CD4-positive, alpha-beta T cell treated with Interleukin-10 for 1 hour (primary cell): ENCODE data around the gene SLC2A3.
"Not testable (repeated sequence)": the region's sequence is repeated elsewhere in the genome, so short reads cannot be mapped to it uniquely, and the experiment has no call there.

Experiments used
- DNase-seq: peaks from one replicate; pipeline ENCODE4 v3.0.0-alpha.2; 2020

The SLC2A3 gene

GRCh38 chr12:7950230-7950943 lies 14.4 kb upstream of the SLC2A3 start:
- DNase-seq, result not testable (repeated sequence)

DNA sequence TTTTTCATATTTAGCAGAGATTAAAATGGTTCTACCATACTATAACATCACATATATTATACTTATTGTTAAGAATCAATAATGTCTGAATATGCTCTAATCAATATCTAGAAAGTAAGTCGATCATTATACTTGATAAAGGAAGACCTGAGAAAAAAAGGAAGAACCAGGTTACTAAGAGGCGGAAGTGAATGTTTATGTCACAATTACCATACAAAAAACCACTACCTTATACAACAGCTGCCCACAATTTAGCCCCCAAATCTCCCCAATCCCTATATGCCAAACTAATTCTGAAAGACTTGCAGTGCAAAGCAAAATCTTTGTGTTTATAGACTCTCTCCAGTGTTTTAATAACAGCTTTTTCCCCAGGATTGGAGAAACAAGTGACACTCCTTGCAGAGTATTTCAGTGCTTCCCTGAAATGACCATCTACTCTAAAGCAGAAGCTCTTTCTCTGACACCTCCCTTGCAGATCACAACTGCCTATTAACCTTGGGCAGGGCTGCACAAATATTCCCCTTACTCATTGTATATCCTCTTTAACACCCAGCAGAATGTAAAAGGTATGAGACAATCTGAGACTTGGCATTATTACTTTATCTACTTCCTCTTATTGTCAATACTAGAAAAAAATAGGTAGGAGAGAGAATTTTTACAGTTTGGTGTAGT lies 12.7 kb upstream of the SLC2A3 start:
- DNase-seq, result no peak

GRCh38 chr12:7947011-7947410 lies 11.0 kb upstream of the SLC2A3 start:
- DNase-seq, result no peak

DNA sequence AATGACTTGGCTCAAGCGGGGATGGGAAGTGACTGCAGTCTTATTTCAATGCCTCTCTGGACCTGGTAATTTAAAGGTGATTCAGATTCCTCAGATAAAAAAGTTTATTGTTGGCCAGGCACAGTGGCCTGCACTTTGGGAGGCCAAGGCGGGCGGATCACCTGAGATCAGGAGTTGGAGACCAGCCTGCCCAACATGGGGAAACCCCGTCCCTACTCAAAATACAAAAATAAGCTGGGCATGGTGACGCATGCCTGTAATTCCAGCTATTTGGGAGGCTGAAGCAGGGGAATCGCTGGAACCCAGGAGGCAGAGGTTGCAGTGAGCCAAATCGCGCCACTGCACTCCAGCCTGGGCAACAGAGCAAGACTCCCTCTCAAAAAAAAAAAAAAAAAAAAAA lies 8.8 kb upstream of the SLC2A3 start:
- not testable (repeated sequence) for DNase-seq

- no peak for DNase-seq
These were observed 4.9 kb upstream of the SLC2A3 start for GRCh38 chr12:7940906-7941305.

DNA sequence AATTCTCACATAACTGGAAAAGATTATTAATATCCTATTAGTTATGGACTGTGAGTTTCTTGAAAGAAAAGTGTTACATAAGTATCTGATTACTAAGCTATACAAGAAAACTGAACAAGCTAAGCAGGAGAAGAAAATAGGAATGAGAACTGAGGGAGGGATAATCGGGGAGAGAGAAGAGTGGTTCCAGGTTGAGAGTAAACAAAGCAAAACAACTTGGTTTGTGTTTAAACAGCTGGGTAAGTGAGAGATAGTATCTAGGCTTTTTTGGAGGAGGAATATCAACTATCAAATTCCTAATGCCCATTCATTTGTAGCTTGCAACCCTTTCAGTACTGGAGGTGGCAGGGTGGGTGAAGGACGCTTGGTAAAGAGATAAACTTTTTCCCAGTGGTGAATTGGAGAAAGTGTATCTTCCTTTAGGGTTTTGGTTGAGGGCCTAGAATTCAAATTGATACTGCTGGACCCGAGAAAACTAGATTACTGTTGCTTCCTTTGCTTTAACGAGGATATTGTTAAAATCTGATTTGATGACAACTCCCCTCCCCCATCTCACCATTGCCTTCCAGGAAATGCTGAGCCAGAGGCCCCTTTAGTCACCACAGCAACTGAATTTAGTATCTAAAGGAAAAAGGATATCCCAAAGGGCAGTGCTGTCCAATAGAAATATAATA lies 2.0 kb upstream of the SLC2A3 start:
- peak; percentile 16 for DNase-seq

- peak; percentile 32 for DNase-seq
These were observed 996 bp downstream of the SLC2A3 start for GRCh38 chr12:7934889-7935492.

DNA sequence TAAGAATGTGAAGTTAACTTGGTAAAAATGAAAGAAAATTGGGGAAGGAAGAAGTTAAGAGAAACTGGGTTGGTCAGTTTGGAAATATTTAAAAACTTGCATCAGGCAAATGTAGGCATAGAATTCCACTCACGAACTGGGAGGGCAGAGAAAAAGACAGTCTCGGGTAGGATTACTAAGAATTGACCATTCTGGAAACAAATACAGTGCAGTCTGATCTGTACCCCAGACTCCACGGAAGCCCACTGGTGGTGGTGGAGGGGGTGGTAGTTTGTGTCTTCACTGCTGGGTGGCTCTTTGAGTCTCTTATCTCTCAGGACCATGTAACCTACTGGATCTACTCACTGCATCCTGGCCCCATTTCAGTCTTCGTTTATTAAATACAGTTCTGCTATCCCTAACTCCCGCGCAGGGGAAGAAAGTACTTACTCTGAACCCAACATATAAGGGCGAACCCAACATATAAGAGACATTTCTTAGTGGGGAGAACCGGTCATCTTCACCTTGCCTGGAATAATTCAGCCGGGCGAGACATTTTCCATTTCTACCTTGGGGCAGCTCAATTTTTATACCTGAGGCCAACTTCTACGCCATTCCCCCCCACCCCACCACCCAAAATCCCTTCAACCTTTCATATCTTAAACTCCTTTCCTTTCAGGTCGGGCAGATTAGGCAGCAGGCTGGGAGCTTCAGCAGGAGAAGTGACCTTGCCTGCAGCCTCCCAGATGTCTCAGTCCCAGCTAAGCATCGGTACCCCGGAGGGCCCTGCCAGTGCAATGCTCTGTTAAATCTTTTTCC lies 1.7 kb downstream of the SLC2A3 start:
- peak; percentile 37 for DNase-seq

DNA sequence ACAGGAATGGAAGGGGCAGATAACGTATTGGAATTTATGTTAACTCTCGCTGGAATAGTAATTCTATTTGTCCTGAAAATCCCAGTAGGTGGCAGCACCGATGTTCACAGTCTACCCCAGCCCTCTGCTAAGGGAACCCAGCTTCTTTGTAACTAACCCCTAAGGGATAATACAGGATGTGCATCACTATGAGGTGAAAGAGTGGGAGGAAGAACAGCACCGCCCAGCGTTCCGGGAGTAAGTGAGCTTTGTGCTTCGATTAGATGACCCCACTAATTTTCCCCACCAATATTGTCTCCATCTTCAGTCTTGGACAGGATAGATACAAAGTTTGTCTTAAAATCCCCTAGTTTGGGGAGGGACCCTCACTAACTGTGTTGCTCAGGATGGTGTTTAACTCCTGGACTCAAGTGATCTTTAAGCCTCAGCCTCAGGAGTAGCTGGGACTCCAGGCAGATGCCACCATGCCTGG lies 2.7 kb downstream of the SLC2A3 start:
- DNase-seq, result peak; percentile 86

GRCh38 chr12:7932599-7933240 lies 3.3 kb downstream of the SLC2A3 start:
- DNase-seq, result peak; percentile 9

- no peak for DNase-seq
These were observed 6.7 kb downstream of the SLC2A3 start for GRCh38 chr12:7929083-7929792.

- no peak for DNase-seq
These were observed 8.5 kb downstream of the SLC2A3 start for GRCh38 chr12:7927470-7927869.

GRCh38 chr12:7926068-7926666 lies 9.8 kb downstream of the SLC2A3 start:
- not testable (repeated sequence) for DNase-seq

DNA sequence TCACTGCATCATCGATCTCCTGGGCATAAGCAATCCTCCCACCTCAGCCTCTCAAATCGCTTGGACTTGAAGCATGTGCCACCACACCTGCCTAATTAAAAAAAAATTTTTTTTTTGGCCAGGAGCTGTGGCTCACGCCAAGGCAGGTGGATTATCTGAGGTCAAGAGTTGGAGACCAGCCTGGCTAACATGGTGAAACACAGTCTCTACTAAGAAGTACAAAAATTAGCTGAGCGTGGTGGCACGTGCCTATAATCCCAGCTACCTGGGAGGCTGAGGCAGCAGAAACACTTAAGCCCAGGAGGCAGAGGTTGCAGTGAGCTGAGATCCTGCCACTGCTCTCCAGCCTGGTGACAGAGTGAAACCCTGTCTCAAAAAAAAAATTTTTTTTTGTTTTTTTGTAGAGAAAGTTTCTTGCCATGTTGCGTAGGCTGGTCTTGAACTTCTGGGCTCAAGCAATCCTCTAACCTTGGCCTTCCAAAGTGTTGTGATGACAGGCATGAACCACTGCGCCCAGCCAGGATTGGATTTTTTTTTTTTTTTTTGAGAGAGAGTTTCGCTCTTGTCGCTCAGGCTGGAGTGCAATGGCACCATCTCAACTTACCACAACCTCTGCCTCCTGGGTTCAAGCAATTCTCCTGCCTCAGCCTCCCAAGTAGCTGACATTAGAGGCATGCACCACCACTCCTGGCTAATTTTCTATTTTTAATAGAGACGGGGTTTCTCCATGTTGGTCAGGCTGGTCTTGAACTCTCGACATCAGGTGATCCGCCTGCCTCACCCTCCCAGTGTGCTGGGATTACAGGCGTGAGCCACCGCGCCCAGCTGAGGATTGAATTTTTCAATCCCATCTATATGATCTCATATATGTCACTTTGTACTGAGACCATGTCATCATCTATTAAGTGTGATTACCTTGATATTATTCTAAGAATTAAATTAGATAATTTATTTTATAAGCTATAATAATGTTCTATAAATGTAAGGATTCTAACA lies 12.4 kb downstream of the SLC2A3 start:
- peak; percentile 21 for DNase-seq

- not testable (repeated sequence) for DNase-seq
These were observed 14.8 kb downstream of the SLC2A3 start for GRCh38 chr12:7921181-7921580.

- peak; percentile 23 for DNase-seq
These were observed 17.8 kb downstream of the SLC2A3 start for GRCh38 chr12:7918268-7918590.

DNA sequence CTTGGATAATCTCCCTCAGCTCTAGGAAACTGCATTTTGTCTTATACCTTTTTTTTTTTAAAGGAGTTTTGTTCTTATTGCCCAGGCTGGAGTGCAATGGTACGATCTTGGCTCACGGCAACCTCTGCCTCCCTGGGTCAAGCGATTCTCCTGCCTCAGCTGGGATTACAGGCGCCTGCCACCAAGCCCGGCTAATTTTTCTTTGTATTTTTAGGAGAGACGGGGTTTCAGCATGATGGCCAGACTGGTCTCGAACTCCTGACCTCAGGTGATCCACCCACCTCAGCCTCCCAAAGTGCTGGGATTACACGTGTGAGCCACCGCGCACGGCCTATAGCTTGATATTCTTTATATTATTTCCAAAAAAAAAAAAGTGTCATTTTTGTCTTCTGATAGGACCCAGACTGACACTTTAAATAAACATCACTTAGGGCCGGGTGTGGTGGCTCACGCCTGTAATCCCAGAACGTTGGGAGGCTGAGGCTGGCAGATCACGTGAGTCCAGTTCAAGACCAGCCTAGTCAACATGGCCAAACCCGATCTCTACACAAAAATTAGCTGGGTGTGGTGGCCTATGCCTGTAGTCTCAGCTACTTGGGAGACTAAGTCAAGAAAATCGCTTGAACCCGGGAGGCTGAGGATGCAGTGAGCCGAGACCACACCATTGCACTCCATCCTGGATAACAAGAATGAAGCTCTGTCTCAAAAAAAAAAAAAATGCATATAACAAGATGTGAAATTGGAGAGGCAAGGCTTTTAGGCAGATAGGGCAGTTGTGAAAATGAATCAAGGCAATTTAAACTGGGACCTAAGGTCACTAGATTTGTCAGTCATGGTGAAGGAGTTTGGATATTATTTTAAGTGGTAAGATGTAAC lies 18.4 kb downstream of the SLC2A3 start:
- DNase-seq, result peak; percentile 31

DNA sequence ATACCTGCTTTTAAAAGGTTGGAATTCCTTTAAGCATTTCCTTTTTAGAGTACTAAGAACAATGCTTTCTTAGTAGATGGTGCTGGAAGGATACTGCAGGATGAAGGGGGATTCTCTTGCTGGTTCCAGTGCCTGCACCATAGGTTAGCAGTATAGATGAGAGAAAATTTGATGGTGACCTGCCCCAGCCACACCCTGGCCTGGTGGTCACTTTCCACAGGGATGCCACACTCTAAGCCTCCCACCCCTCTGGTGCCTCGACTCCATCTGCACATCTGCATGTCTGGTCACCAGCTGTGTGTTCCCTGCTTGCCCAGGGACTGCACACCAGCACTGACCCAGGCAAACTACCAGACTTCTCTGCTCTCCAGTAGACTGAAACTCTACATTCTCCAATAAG lies 19.1 kb downstream of the SLC2A3 start:
- DNase-seq, result peak; percentile 40
